ENCODE data around the gene FRMD4A.

FRMD4A gene

DNA sequence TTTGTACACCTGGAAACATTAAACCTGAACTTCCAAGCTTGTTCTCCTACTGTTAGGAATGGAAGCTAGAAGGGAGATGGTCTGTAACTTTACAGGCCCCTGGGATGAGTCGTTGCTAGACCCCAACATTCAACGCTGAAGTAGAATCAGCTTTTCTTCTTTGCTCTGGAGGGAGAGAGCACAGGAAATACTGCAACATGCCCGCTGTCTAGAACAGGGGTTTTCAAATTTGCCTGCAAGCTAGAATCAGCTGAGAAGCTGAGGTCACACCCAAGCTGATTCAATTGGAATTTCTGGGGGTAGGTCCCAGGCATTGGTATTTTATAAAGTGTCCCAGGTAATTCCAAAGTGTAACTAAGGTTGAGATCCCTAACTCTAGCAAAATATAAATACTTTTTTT lies 524.3 kb downstream of the FRMD4A start:
- TF ChIP-seq SPI1 (IDR thresholded peaks at IDR 0.05; ENCODE audit: low read depth, low read length) (no peak), PAX5 (IDR thresholded peaks at IDR 0.05; ENCODE audit: insufficient read depth, low read length, severe bottlenecking) (no peak), POLR2AphosphoS5 (IDR thresholded peaks at IDR 0.05; ENCODE audit: low read depth, low read length) (no peak), POU2F2 (IDR thresholded peaks at IDR 0.05; ENCODE audit: low read depth, low read length) (no peak), POLR2A (IDR thresholded peaks at IDR 0.05; ENCODE audit: low read depth, low read length) (no peak), TAF1 (IDR thresholded peaks at IDR 0.05; ENCODE audit: low read depth, low read length) (no peak)
- DNase-seq (ENCODE audit: insufficient read length, low spot score) = no peak
- no peak for FAIRE-seq

DNA sequence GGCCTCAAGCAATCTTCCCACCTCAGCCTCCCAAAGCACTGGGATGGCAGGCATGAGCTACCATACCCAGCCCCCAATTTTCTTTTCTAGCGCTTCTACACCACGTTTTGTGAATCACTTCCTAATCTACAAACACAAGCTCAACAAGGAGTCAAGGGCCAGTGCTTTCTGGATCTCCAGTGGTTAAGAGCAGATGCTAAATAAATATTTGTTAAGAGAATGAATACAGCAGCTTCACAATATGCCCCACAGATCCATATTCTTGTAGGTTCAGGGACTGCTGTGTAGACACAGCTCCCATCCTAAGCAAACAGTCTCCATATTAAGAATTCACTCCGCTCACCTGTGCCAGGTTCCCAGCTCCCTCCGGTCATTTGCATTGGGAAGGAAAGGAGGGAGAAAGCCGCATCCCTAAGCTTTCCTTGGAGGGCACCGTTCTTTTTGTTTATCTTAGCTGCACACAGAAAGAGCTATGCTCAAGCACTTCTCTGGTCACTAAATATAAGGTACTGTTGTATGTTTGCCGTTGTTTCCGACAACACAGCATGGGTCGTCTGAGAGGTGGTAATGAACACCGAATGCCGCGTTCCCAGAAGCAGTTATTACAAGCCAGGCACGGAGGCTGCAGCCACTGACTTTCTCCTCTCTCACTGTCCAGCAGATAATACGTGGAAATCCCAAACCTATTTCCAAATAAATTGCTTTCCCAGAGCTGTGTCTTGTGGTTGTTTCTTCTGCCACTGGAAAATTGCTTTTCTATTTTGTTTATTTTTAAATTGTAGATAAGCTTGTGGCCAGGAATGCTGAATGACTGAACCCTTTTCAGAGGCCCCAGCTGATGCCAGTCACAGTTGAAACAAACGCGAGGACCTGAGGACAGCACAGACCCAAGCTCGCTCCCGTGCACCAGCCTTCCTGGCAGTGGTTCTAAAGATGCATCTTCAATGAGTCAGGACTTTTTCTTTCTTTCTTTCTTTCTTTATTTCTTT lies 526.9 kb downstream of the FRMD4A start:
- no peak for FAIRE-seq
- TF ChIP-seq POLR2AphosphoS5 (IDR thresholded peaks at IDR 0.05; ENCODE audit: low read depth, low read length) (no peak), POLR2A (IDR thresholded peaks at IDR 0.05; ENCODE audit: low read depth, low read length) (no peak), PAX5 (IDR thresholded peaks at IDR 0.05; ENCODE audit: insufficient read depth, low read length, severe bottlenecking) (no peak), TAF1 (IDR thresholded peaks at IDR 0.05; ENCODE audit: low read depth, low read length) (no peak), SPI1 (IDR thresholded peaks at IDR 0.05; ENCODE audit: low read depth, low read length) (no peak), POU2F2 (IDR thresholded peaks at IDR 0.05; ENCODE audit: low read depth, low read length) (no peak)
- no peak for DNase-seq (ENCODE audit: insufficient read length, low spot score)

DNA sequence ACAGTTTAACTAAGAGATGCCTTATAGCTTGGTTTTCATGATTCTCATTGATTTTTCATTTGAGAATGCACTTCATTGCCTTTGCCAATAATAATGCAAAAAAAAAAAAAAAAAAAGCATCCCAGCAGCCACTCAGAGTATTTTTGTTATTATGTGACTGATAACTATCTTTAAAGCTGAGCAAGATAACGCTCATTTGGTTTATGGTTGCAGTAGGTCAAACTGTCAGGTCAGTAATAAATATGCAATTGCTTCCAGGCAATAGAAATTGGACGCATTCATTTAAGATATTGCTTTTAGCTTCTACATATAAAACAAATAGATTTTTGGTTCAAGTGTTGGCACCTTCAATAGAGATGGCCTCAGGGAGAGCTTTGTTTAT lies 528.8 kb downstream of the FRMD4A start:
- DNase-seq (ENCODE audit: insufficient read length, low spot score) (no peak), FAIRE-seq (no peak)
- TF ChIP-seq POLR2AphosphoS5 (IDR thresholded peaks at IDR 0.05; ENCODE audit: low read depth, low read length) (no peak), POU2F2 (IDR thresholded peaks at IDR 0.05; ENCODE audit: low read depth, low read length) (no peak), PAX5 (IDR thresholded peaks at IDR 0.05; ENCODE audit: insufficient read depth, low read length, severe bottlenecking) (no peak)

DNA sequence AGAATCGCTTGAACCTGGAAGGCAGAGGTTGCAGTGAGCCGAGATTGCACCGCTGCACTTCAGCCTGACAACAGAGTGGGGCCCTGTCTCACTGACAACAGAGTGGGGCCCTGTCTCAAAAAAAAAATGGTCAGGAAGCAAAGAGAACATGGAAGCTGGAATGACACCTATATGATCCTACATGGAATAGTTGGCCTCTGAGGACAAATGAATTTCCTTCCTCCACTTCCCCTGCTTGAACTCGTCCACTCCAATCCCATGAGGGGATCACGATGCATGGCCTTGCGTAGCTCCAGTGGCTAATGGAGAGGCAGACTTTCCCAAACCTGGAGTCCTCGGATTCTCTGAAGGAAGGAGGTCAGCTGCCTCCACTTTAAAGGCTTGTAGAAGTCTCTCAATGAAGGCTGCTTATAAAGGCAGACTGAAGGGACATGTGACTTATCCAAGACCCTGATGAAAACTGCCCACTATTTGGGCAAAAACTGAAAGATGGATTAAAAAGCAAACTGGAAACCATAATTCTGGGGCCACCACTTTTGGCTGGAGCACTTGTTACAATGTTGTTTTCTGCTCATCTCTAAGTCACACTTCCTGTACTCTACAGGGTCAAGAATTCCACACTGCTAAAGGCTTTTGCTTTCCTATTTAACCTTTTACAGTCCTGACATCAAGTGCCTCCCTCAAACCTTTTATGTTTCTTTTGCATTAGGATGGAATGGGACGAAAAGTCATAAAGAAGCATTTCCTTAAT lies 529.4 kb downstream of the FRMD4A start:
- no peak for DNase-seq (ENCODE audit: insufficient read length, low spot score)
- TF ChIP-seq PAX5 (IDR thresholded peaks at IDR 0.05; ENCODE audit: insufficient read depth, low read length, severe bottlenecking) (no peak), POLR2A (IDR thresholded peaks at IDR 0.05; ENCODE audit: low read depth, low read length) (no peak), POLR2AphosphoS5 (IDR thresholded peaks at IDR 0.05; ENCODE audit: low read depth, low read length) (no peak), POU2F2 (IDR thresholded peaks at IDR 0.05; ENCODE audit: low read depth, low read length) (no peak), TAF1 (IDR thresholded peaks at IDR 0.05; ENCODE audit: low read depth, low read length) (no peak), SPI1 (IDR thresholded peaks at IDR 0.05; ENCODE audit: low read depth, low read length) (no peak)
- FAIRE-seq = no peak

DNA sequence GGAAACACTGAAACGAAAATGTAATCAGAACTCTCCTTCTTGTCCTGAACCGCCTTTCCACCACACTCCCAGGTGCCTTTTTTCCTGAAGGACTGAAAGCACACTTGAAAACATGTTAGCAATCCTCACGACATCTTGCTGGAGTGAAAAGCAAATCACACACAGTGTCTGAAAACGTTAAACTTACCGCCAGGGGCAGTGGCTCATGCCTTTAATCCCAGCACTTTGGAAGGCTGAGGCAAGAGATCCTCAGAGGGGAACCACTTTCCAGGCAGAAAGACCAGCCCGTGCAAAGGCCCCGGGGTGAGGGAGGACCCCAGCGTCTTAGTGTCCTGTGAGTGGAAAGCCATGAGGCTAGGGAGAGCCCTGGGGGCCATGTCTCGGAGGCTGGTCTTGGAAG lies 533.6 kb downstream of the FRMD4A start:
- DNase-seq (ENCODE audit: insufficient read length, low spot score) (no peak), FAIRE-seq (no peak)
- TF ChIP-seq POLR2AphosphoS5 (IDR thresholded peaks at IDR 0.05; ENCODE audit: low read depth, low read length) (no peak), POLR2A (IDR thresholded peaks at IDR 0.05; ENCODE audit: low read depth, low read length) (no peak), PAX5 (IDR thresholded peaks at IDR 0.05; ENCODE audit: insufficient read depth, low read length, severe bottlenecking) (no peak), TAF1 (IDR thresholded peaks at IDR 0.05; ENCODE audit: low read depth, low read length) (no peak), POU2F2 (IDR thresholded peaks at IDR 0.05; ENCODE audit: low read depth, low read length) (no peak), SPI1 (IDR thresholded peaks at IDR 0.05; ENCODE audit: low read depth, low read length) (no peak)

DNA sequence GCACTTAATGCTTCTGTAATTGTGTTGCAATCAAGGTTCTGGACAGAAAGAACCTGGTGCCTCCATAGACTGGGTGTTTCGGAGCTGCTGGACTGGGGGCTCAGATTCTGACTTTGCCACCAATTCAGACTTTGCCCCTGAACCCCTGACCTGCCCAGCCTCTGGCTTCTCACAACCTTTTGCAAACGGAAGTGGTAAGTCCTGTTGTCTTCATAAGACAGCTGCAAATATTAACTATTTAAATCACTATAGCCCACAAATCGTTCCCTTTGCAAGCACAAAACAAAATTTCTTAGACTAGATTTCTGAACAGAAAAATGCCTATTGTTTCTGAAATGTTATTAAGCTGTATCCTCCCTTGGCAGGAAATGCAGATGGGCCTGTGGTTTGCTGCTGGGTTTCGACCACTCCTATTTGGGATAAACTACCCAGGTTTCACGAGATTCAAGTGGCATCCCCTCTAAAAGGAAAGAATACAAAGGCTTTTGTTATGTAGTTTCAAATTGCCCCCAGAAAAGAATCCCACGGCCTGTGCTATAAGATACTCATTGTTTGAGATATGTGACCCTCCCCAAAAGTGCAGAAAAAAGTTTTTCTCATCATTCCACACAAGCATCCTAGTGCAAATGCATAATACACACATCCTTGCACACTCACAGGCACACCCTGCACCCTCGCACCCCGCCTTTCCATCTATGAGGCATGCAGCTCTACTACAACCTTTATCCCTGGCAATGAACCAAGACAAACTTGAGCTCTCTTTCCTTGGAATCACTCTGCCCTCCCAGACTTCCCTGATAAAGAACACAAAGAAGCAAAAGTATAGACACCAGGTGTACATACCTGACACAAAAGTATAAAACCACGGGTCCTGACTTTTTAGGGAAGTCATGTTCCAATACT lies 534.8 kb downstream of the FRMD4A start:
- no peak for FAIRE-seq
- TF ChIP-seq POLR2AphosphoS5 (IDR thresholded peaks at IDR 0.05; ENCODE audit: low read depth, low read length) (no peak), SPI1 (IDR thresholded peaks at IDR 0.05; ENCODE audit: low read depth, low read length) (no peak), POLR2A (IDR thresholded peaks at IDR 0.05; ENCODE audit: low read depth, low read length) (no peak), POU2F2 (IDR thresholded peaks at IDR 0.05; ENCODE audit: low read depth, low read length) (no peak), TAF1 (IDR thresholded peaks at IDR 0.05; ENCODE audit: low read depth, low read length) (no peak), PAX5 (IDR thresholded peaks at IDR 0.05; ENCODE audit: insufficient read depth, low read length, severe bottlenecking) (no peak)
- no peak for DNase-seq (ENCODE audit: insufficient read length, low spot score)

DNA sequence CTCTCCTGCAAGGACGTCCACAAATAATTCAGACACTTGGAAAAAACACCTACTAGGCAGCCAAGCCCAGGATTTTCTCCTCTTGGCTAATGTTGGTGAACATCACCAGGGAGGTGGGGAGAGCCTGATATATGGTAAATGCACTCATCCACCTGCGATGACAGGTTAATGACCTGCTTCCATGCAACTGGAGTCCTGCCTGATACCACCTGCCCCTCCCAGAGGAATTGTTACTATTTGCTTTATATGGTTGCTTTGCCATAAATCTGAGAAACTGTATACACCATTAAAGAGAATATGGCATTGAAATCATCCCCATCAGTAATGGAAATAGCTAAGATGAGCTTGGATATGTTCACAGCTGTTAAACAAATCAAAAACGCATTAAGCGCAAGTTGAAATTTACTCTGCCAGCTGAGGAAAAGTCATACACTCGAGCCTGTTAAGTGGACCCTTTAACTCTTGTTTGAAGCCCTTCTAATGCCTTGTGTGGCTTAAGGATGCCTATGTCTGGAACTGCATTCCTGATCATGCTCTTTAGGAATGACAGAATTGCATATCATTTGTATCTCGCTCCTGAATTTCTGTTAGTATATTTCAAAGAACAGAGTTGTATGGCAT lies 535.6 kb downstream of the FRMD4A start:
- no peak for TF ChIP-seq TAF1 (IDR thresholded peaks at IDR 0.05; ENCODE audit: low read depth, low read length)
- TF ChIP-seq POU2F2 (IDR thresholded peaks at IDR 0.05; ENCODE audit: low read depth, low read length) = no peak
- no peak for TF ChIP-seq SPI1 (IDR thresholded peaks at IDR 0.05; ENCODE audit: low read depth, low read length)
- TF ChIP-seq POLR2AphosphoS5 (IDR thresholded peaks at IDR 0.05; ENCODE audit: low read depth, low read length) = no peak
- TF ChIP-seq POLR2A (IDR thresholded peaks at IDR 0.05; ENCODE audit: low read depth, low read length) = no peak
- TF ChIP-seq PAX5 (IDR thresholded peaks at IDR 0.05; ENCODE audit: insufficient read depth, low read length, severe bottlenecking) = no peak
- DNase-seq (ENCODE audit: insufficient read length, low spot score) (no peak), FAIRE-seq (peak; percentile 43)

DNA sequence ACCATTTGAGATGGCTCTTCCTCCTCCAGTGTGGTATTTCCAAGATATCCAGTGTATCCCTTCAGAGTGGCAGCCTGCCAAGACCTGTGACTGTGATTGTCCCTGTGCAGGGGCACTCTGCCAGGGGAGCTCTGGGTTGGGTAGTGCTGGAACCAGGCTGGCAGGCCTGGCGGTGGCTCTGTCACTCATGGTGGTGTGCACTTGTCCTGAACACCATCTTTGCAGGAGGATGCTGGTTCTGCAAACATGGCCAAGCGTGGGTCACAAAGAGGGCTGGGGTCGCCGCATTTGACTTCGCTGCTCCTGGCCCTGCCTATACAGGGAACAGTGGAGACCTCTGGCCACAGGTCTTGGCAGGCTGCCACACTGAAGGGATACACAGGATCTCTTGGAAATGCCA lies 538.7 kb downstream of the FRMD4A start:
- FAIRE-seq (peak; percentile 62), DNase-seq (ENCODE audit: insufficient read length, low spot score) (no peak)
- TF ChIP-seq TAF1 (IDR thresholded peaks at IDR 0.05; ENCODE audit: low read depth, low read length) = no peak
- no peak for TF ChIP-seq POLR2A (IDR thresholded peaks at IDR 0.05; ENCODE audit: low read depth, low read length)
- no peak for TF ChIP-seq POLR2AphosphoS5 (IDR thresholded peaks at IDR 0.05; ENCODE audit: low read depth, low read length)
- no peak for TF ChIP-seq SPI1 (IDR thresholded peaks at IDR 0.05; ENCODE audit: low read depth, low read length)
- TF ChIP-seq PAX5 (IDR thresholded peaks at IDR 0.05; ENCODE audit: insufficient read depth, low read length, severe bottlenecking) = no peak
- TF ChIP-seq POU2F2 (IDR thresholded peaks at IDR 0.05; ENCODE audit: low read depth, low read length) = no peak
